Muscle of leg (tissue), 11 donors: ENCODE measurements around the gene AP4M1. TPM values are rescaled to one million over a fixed set of nuclear protein-coding genes. Genes with fewer than 3 reads are reported as not detected.
A peak's percentile ranks its signal among the peaks of the same experiment; 100 is the strongest.

Experiments
- DNase-seq: peaks from one replicate; pipeline ENCODE4 v3.0.0; 2013
- H3K27ac ChIP-seq: one replicate; pipeline ENCODE4 v1.5.1; 2013; ENCODE audit warnings: mild to moderate bottlenecking, low read length, control low read depth
- H3K27me3 ChIP-seq: one replicate; pipeline ENCODE4 v1.6.1; 2013; ENCODE audit warnings: low read length; ENCODE audit not compliant: control insufficient read depth, insufficient read depth
- H3K36me3 ChIP-seq: one replicate; pipeline ENCODE4 v1.6.1; 2013; ENCODE audit warnings: low read length; ENCODE audit not compliant: control insufficient read depth, insufficient read depth
- H3K4me1 ChIP-seq: one replicate; pipeline ENCODE4 v1.6.1; 2013; ENCODE audit warnings: low read length; ENCODE audit not compliant: control insufficient read depth, insufficient read depth
- H3K4me3 ChIP-seq: one replicate; pipeline ENCODE4 v1.5.1; 2013; ENCODE audit warnings: low read length, control low read depth
- H3K9me3 ChIP-seq: replicated peaks from 2 replicates; pipeline ENCODE4 v1.6.1; 2013; ENCODE audit warnings: low read depth, low read length; ENCODE audit not compliant: control insufficient read depth
- WGBS: methylation state at CpG from one replicate; pipeline ENCODE4 v1.1.5; 2013; ENCODE audit warnings: missing lambda C conversion rate; ENCODE audit not compliant: insufficient coverage; 5-methylcytosine and 5-hydroxymethylcytosine counted together
- polyA plus RNA-seq, 8 donors: library from polyadenylated mRNA; unstranded; fragments of 120-200 nt; gene quantifications; one replicate each; pipeline versions ENCODE4 v1.2.1 to v1.2.3, GENCODE V29; 2013; ENCODE audit warnings: inconsistent platforms in 1 of 8, low replicate concordance in 1 of 8; ENCODE audit not compliant: insufficient read length in 8 of 8, insufficient read depth in 1 of 8
- total RNA-seq: library from RNA; stranded (reverse); fragments of 120-200 nt; gene quantifications from one replicate; pipeline ENCODE4 v1.2.4, GENCODE V29; 2013

Gene AP4M1
- total and polyA plus RNA-seq, 9 donors: 15.8 to 29.5 (median 22.9) TPM

GRCh38 chr7:100157334-100158228 lies 56.1 kb downstream of the AP4M1 start:
- H3K36me3 ChIP-seq: peaks cover 43% of the 10 kb centered on the region
- H3K27me3 ChIP-seq: no peaks in the 10 kb centered on the region
- WGBS: 11% methylated on average over 15 of the region's 32 CpGs
- DNase-seq: no peak
- H3K27ac ChIP-seq: no peak overlapping the region
- peaks cover 16% of the 10 kb centered on the region for H3K4me1 ChIP-seq
- H3K4me3 ChIP-seq: peak overlapping the region; percentile 48
- H3K9me3 ChIP-seq: no peaks in the 10 kb centered on the region

Other genes with a start within 250 kb of the AP4M1 start
- not detected for gene OR2AE1, start 224.6 kb upstream of the AP4M1 start, total RNA-seq
- gene OR2AE1, start 224.6 kb upstream of the AP4M1 start, polyA plus RNA-seq: under 1 TPM in 1 of 8 donors, not detected in 7; 0.29 TPM
- gene TRIM4, start 182.1 kb upstream of the AP4M1 start, total RNA-seq: 16.5 TPM
- gene TRIM4, start 182.1 kb upstream of the AP4M1 start, polyA plus RNA-seq: 10 to 100 TPM; 14.6 to 21.5 (median 17.0) TPM
- 0.53 TPM for gene GJC3, start 172.0 kb upstream of the AP4M1 start, total RNA-seq
- gene GJC3, start 172.0 kb upstream of the AP4M1 start, polyA plus RNA-seq: under 1 TPM; 0.28 to 0.62 (median 0.39) TPM
- 0.75 TPM for gene AZGP1, start 125.6 kb upstream of the AP4M1 start, total RNA-seq
- 1 to 10 TPM in 4 of 8 donors, under 1 TPM in 4; 0.31 to 3.2 (median 0.94) TPM for gene AZGP1, start 125.6 kb upstream of the AP4M1 start, polyA plus RNA-seq
- gene ZKSCAN1, start 86.0 kb upstream of the AP4M1 start, total RNA-seq: 48.2 TPM
- 10 to 100 TPM; 20.6 to 37.3 (median 26.9) TPM for gene ZKSCAN1, start 86.0 kb upstream of the AP4M1 start, polyA plus RNA-seq
- gene ZSCAN21, start 51.9 kb upstream of the AP4M1 start, total RNA-seq: 15.8 TPM
- 10 to 100 TPM; 12.3 to 14.8 (median 13.4) TPM for gene ZSCAN21, start 51.9 kb upstream of the AP4M1 start, polyA plus RNA-seq
- gene ZNF3, start 19.9 kb upstream of the AP4M1 start, total RNA-seq: 31.8 TPM
- gene ZNF3, start 19.9 kb upstream of the AP4M1 start, polyA plus RNA-seq: 10 to 100 TPM; 22.5 to 29.7 (median 25.1) TPM
- gene COPS6, start 12.7 kb upstream of the AP4M1 start, total RNA-seq: 42.3 TPM
- gene COPS6, start 12.7 kb upstream of the AP4M1 start, polyA plus RNA-seq: 100 to 1,000 TPM in 1 of 8 donors, 10 to 100 TPM in 7; 88.3 to 100 (median 94.1) TPM
- 57.7 TPM for gene MCM7, start 246 bp upstream of the AP4M1 start, total RNA-seq
- gene MCM7, start 246 bp upstream of the AP4M1 start, polyA plus RNA-seq: 10 to 100 TPM; 69.2 to 88.7 (median 81.0) TPM
- 14.1 TPM for gene TAF6, start 17.7 kb downstream of the AP4M1 start, total RNA-seq
- gene TAF6, start 17.7 kb downstream of the AP4M1 start, polyA plus RNA-seq: 10 to 100 TPM; 31.6 to 41.0 (median 35.0) TPM
- 50.2 TPM for gene CNPY4, start 18.0 kb downstream of the AP4M1 start, total RNA-seq
- 10 to 100 TPM; 31.0 to 56.4 (median 42.6) TPM for gene CNPY4, start 18.0 kb downstream of the AP4M1 start, polyA plus RNA-seq
- 2.3 TPM for gene MBLAC1, start 25.3 kb downstream of the AP4M1 start, total RNA-seq
- gene MBLAC1, start 25.3 kb downstream of the AP4M1 start, polyA plus RNA-seq: 1 to 10 TPM; 1.2 to 2.2 (median 1.4) TPM
- 97.1 TPM for gene LAMTOR4, start 47.3 kb downstream of the AP4M1 start, total RNA-seq
- gene LAMTOR4, start 47.3 kb downstream of the AP4M1 start, polyA plus RNA-seq: 10 to 100 TPM; 65.0 to 84.3 (median 72.8) TPM
- 5.8 TPM for gene TRAPPC14, start 57.1 kb downstream of the AP4M1 start, total RNA-seq
- gene TRAPPC14, start 57.1 kb downstream of the AP4M1 start, polyA plus RNA-seq: 10 to 100 TPM in 7 of 8 donors, 1 to 10 TPM in 1; 8.5 to 13.9 (median 10.9) TPM
- 4.3 TPM for gene GAL3ST4, start 67.0 kb downstream of the AP4M1 start, total RNA-seq
- 10 to 100 TPM in 7 of 8 donors, 1 to 10 TPM in 1; 8.9 to 18.7 (median 12.1) TPM for gene GAL3ST4, start 67.0 kb downstream of the AP4M1 start, polyA plus RNA-seq
- gene GPC2, start 75.7 kb downstream of the AP4M1 start, total RNA-seq: 3.9 TPM
- 10 to 100 TPM in 2 of 8 donors, 1 to 10 TPM in 6; 5.9 to 11.2 (median 8.4) TPM for gene GPC2, start 75.7 kb downstream of the AP4M1 start, polyA plus RNA-seq
- gene STAG3, start 76.3 kb downstream of the AP4M1 start, total RNA-seq: 1.6 TPM
- 10 to 100 TPM in 5 of 8 donors, 1 to 10 TPM in 3; 9.0 to 20.2 (median 13.2) TPM for gene STAG3, start 76.3 kb downstream of the AP4M1 start, polyA plus RNA-seq
- gene PVRIG, start 118.3 kb downstream of the AP4M1 start, total RNA-seq: 0.13 TPM
- gene PVRIG, start 118.3 kb downstream of the AP4M1 start, polyA plus RNA-seq: 1 to 10 TPM; 1.5 to 7.6 (median 3.6) TPM
- gene SPDYE3, start 206.1 kb downstream of the AP4M1 start, total RNA-seq: not detected
- gene SPDYE3, start 206.1 kb downstream of the AP4M1 start, polyA plus RNA-seq: 1 to 10 TPM; 4.0 to 6.2 (median 5.3) TPM